ENCODE measurements around the gene WRAP73. TPM values are rescaled to one million over a fixed set of nuclear protein-coding genes. Genes with fewer than 3 reads are reported as not detected.
A peak's percentile ranks its signal among the peaks of the same experiment; 100 is the strongest.

Gene WRAP73
- total RNA-seq, 1 experiment from 2014 or later, result 51.4 TPM

- Histone ChIP-seq H3K4me2 (ENCODE audit: low read length) (peak overlapping the region; percentile 91), H4K20me1 (ENCODE audit: insufficient read depth) (no peaks in the 10 kb centered on the region), H3K27ac (ENCODE audit: low read depth, low read length) (peak overlapping the region; percentile 64), H3K36me3 (ENCODE audit: control insufficient read depth in 1 of 2, insufficient read depth in 2 of 2, low read length in 2 of 2) (no peaks in the 10 kb centered on the region), H3K79me2 (ENCODE audit: insufficient read depth, low read length) (peaks cover 65% of the 10 kb centered on the region), H3K9me3 (ENCODE audit: control insufficient read depth in 1 of 2, insufficient read depth in 1 of 2, low read depth in 1 of 2, low read length in 2 of 2) (no peaks in the 10 kb centered on the region), H3K27me3 (ENCODE audit: insufficient read depth, low read length) (no peaks in the 10 kb centered on the region), H3K9me2 (ENCODE audit: insufficient read depth) (no peaks in the 10 kb centered on the region), H3K4me1 (ENCODE audit: control insufficient read depth in 1 of 2, insufficient read depth in 2 of 2, low read length in 2 of 2) (peaks cover 18 to 29% of the 10 kb centered on the region in 2 experiments), H3K4me3 (replicated peaks in 1 of 2; ENCODE audit: low read depth in 1 of 2, low read length in 2 of 2) (peak overlapping the region; percentile 70 to 80), H2AFZ (ENCODE audit: low read depth, low read length, poor library complexity, severe bottlenecking) (no peak overlapping the region), H3K9ac (ENCODE audit: low read length) (peak overlapping the region; percentile 85)
- ChIA-PET POLR2A (interaction anchor here (0.8 kb wide), 1 partner anchor 9 kb away, joined by 4 read pairs; no protein-coding TSS in a partner anchor), CTCF (interaction anchor here (1.3 to 1.4 kb wide), 2 partner anchors 34 to 123 kb away, joined by 3 to 5 read pairs; no protein-coding TSS in a partner anchor), RAD21 (ENCODE audit: low non-redundant PET in 1 of 2, low total read pairs in 2 of 2, uncharacterized antibody in 2 of 2, unreplicated experiment in 2 of 2) (no interaction called here)
- BruUV-seq (replicated peaks), result no TSS peak
- DNase-seq (ENCODE audit: low read depth, low spot score) (no peak), ATAC-seq (peak; percentile 13)
- intact Hi-C loops (cut with micrococcal nuclease), result no loop called here
- TF ChIP-seq ZFX (IDR thresholded peaks at IDR 0.05) (no peak), POLR2A (IDR thresholded peaks at IDR 0.05; ENCODE audit: borderline replicate concordance, extremely low read depth, insufficient read depth, insufficient read length) (no peak), SIN3A (IDR thresholded peaks at IDR 0.05; ENCODE audit: low read depth) (no peak), EZH2phosphoT487 (IDR thresholded peaks at IDR 0.05; ENCODE audit: borderline replicate concordance) (no peak)
These were observed 3.3 kb upstream of the WRAP73 start for GRCh38 chr1:3653286-3653618.

GRCh38 chr1:3652548-3653285 lies 2.8 kb upstream of the WRAP73 start:
- H3K9me3 ChIP-seq (ENCODE audit: control insufficient read depth in 1 of 2, insufficient read depth in 1 of 2, low read depth in 1 of 2, low read length in 2 of 2), result no peaks in the 10 kb centered on the region
- peak overlapping the region; percentile 70 to 80 for H3K4me3 ChIP-seq (replicated peaks in 1 of 2; ENCODE audit: low read depth in 1 of 2, low read length in 2 of 2)
- no peaks in the 10 kb centered on the region for H4K20me1 ChIP-seq (ENCODE audit: insufficient read depth)
- H3K9me2 ChIP-seq (ENCODE audit: insufficient read depth), result no peaks in the 10 kb centered on the region
- intact Hi-C loops (cut with micrococcal nuclease), result no loop called here
- peaks cover 0 to 3% of the 10 kb centered on the region in 2 experiments; a peak in 2 of 4 replicates for H3K36me3 ChIP-seq (ENCODE audit: control insufficient read depth in 1 of 2, insufficient read depth in 2 of 2, low read length in 2 of 2)
- BruUV-seq (replicated peaks), result no TSS peak
- ATAC-seq, result peak; percentile 67
- ChIA-PET POLR2A (interaction anchor here (0.8 to 0.9 kb wide), 2 partner anchors 9 to 14 kb away, joined by 3 to 4 read pairs; no protein-coding TSS in a partner anchor), RAD21 (ENCODE audit: low non-redundant PET in 1 of 2, low total read pairs in 2 of 2, uncharacterized antibody in 2 of 2, unreplicated experiment in 2 of 2) (no interaction called here), CTCF (interaction anchor here (1.3 to 1.4 kb wide), 2 partner anchors 34 to 123 kb away, joined by 3 to 5 read pairs; no protein-coding TSS in a partner anchor)
- peak overlapping the region; percentile 64 for H3K27ac ChIP-seq (ENCODE audit: low read depth, low read length)
- H2AFZ ChIP-seq (ENCODE audit: low read depth, low read length, poor library complexity, severe bottlenecking), result no peak overlapping the region
- H3K27me3 ChIP-seq (ENCODE audit: insufficient read depth, low read length), result no peaks in the 10 kb centered on the region
- peak; percentile 18 for DNase-seq (ENCODE audit: low read depth, low spot score)
- H3K79me2 ChIP-seq (ENCODE audit: insufficient read depth, low read length), result peaks cover 66% of the 10 kb centered on the region
- TF ChIP-seq ZFX (IDR thresholded peaks at IDR 0.05), result peak; percentile 54
- TF ChIP-seq TCF7L2 (IDR thresholded peaks at IDR 0.05; ENCODE audit: borderline replicate concordance, extremely low read depth, insufficient read depth, insufficient read length), result no peak
- TF ChIP-seq MAX (IDR thresholded peaks at IDR 0.05), result peak; percentile 50
- peak; percentile 35; the same call in 1 of the 2 replicates for TF ChIP-seq POLR2AphosphoS5 (IDR thresholded peaks at IDR 0.05; ENCODE audit: low read depth, low read length)
- TF ChIP-seq CTCF (IDR thresholded peaks at IDR 0.05 in 2 of 3, conservative IDR thresholded peaks at IDR 0.05 in 1 of 3; ENCODE audit: borderline replicate concordance in 1 of 3, insufficient read depth in 1 of 3, low read depth in 2 of 3, low read length in 2 of 3), result no peak
- TF ChIP-seq SIN3A (IDR thresholded peaks at IDR 0.05; ENCODE audit: low read depth), result peak; percentile 50; the same call in 1 of the 2 replicates
- H3K9ac ChIP-seq (ENCODE audit: low read length), result peak overlapping the region; percentile 85
- H3K4me2 ChIP-seq (ENCODE audit: low read length), result peak overlapping the region; percentile 91
- H3K4me1 ChIP-seq (ENCODE audit: control insufficient read depth in 1 of 2, insufficient read depth in 2 of 2, low read length in 2 of 2), result peaks cover 18 to 29% of the 10 kb centered on the region in 2 experiments
